ENCODE measurements around the gene SNHG17. TPM values are rescaled to one million over a fixed set of nuclear protein-coding genes. Genes with fewer than 3 reads are reported as not detected.
"Not testable (repeated sequence)": the region's sequence is repeated elsewhere in the genome, so short reads cannot be mapped to it uniquely, and the experiment has no call there.

Gene SNHG17
- total and polyA plus RNA-seq, 2 donors from 2014 or later = 19.7 to 33.2 TPM

DNA sequence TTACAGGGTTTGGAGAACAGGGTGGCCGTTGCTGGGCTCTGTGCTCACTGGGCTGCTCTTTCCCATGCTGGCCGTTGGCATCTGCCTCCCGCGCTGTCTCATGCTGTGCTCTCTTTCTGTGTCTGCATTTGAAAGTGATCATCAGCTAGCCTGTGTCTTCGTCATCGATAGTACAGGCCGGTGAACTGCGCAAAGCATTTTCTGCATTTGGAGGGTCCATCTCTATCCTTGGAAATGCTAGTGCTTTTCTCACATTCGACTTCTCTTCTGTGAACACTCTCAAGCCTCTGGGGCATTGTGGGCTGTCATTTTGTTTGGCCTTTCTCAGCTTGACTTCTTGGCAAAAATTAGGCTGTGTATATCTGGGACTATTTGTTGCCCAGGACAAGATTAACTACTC is 6.8 kb upstream of the SNHG17 start:
- no peaks in the 10 kb centered on the region for H3K36me3 ChIP-seq (ENCODE audit: control insufficient read depth in 2 of 3, insufficient read depth in 3 of 3, low read length in 3 of 3)
- TF ChIP-seq, protein P1, sequence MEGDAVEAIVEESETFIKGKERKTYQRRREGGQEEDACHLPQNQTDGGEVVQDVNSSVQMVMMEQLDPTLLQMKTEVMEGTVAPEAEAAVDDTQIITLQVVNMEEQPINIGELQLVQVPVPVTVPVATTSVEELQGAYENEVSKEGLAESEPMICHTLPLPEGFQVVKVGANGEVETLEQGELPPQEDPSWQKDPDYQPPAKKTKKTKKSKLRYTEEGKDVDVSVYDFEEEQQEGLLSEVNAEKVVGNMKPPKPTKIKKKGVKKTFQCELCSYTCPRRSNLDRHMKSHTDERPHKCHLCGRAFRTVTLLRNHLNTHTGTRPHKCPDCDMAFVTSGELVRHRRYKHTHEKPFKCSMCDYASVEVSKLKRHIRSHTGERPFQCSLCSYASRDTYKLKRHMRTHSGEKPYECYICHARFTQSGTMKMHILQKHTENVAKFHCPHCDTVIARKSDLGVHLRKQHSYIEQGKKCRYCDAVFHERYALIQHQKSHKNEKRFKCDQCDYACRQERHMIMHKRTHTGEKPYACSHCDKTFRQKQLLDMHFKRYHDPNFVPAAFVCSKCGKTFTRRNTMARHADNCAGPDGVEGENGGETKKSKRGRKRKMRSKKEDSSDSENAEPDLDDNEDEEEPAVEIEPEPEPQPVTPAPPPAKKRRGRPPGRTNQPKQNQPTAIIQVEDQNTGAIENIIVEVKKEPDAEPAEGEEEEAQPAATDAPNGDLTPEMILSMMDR (IDR thresholded peaks at IDR 0.05; ENCODE audit: borderline replicate concordance, extremely low read depth, insufficient read depth) = no peak
- no peaks in the 10 kb centered on the region for H3K27me3 ChIP-seq (ENCODE audit: control insufficient read depth, insufficient read depth, low read length)
- intact Hi-C loops (cut with DNase I) = no loop called here
- no peak overlapping the region for H3K9ac ChIP-seq (ENCODE audit: low read length in 3 of 3)
- H3K9me3 ChIP-seq (ENCODE audit: control insufficient read depth in 2 of 3, insufficient read depth in 1 of 3, low read length in 3 of 3) = no peaks in the 10 kb centered on the region
- DNase-seq (no peak), FAIRE-seq (no peak)
- peaks cover 0 to 2% (median 0%) of the 10 kb centered on the region in 3 donors for H3K4me1 ChIP-seq (ENCODE audit: control insufficient read depth in 2 of 3, insufficient read depth in 2 of 3, low read depth in 1 of 3, low read length in 3 of 3)
- no peak overlapping the region for H3K4me3 ChIP-seq (ENCODE audit: low read length in 3 of 3)
- H3K27ac ChIP-seq (ENCODE audit: low read depth in 2 of 2, low read length in 2 of 2) = no peak overlapping the region

DNA sequence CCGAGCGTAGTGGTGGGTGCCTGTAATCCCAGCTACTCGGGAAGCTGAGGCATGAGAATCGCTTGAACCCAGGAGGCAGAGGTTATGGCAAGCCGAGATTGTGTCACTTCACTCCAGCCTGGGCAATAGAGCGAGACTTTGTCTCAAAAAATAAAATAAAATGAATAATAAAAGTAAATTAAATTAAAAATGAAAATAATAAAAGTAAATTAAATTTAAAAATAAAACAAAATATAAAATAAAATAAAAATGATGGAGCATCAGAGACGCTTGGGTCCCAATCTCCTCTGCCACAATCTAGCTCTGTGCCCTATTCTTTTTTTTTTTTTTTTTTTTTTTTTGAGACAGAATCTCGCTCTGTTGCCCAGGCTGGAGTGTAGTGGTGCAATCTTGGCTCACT is 6.0 kb upstream of the SNHG17 start:
- FAIRE-seq; H3K4me1 ChIP-seq (ENCODE audit: control insufficient read depth in 2 of 3, insufficient read depth in 2 of 3, low read depth in 1 of 3, low read length in 3 of 3); H3K27me3 ChIP-seq (ENCODE audit: control insufficient read depth, insufficient read depth, low read length); H3K9me3 ChIP-seq (ENCODE audit: control insufficient read depth in 2 of 3, insufficient read depth in 1 of 3, low read length in 3 of 3); H3K27ac ChIP-seq (ENCODE audit: low read depth in 2 of 2, low read length in 2 of 2); H3K4me3 ChIP-seq (ENCODE audit: low read length in 3 of 3); DNase-seq; H3K36me3 ChIP-seq (ENCODE audit: control insufficient read depth in 2 of 3, insufficient read depth in 3 of 3, low read length in 3 of 3); intact Hi-C loops (cut with DNase I); H3K9ac ChIP-seq (ENCODE audit: low read length in 3 of 3): not testable (repeated sequence)

GRCh38 chr20:38437796-38438195 is 2.7 kb upstream of the SNHG17 start:
- no peaks in the 10 kb centered on the region for H3K27me3 ChIP-seq (ENCODE audit: control insufficient read depth, insufficient read depth, low read length)
- no peak overlapping the region for H3K27ac ChIP-seq (ENCODE audit: low read depth in 2 of 2, low read length in 2 of 2)
- H3K9ac ChIP-seq (ENCODE audit: low read length in 3 of 3) = no peak overlapping the region
- no peaks in the 10 kb centered on the region for H3K9me3 ChIP-seq (ENCODE audit: control insufficient read depth in 2 of 3, insufficient read depth in 1 of 3, low read length in 3 of 3)
- H3K4me1 ChIP-seq (ENCODE audit: control insufficient read depth in 2 of 3, insufficient read depth in 2 of 3, low read depth in 1 of 3, low read length in 3 of 3) = peaks cover 0 to 3% (median 0%) of the 10 kb centered on the region in 3 donors
- FAIRE-seq = no peak
- TF ChIP-seq, protein P1 (IDR thresholded peaks at IDR 0.05; ENCODE audit: borderline replicate concordance, extremely low read depth, insufficient read depth) = no peak
- H3K4me3 ChIP-seq (ENCODE audit: low read length in 3 of 3) = no peak overlapping the region
- no peak for DNase-seq
- peaks cover 0 to 8% (median under 1%) of the 10 kb centered on the region in 3 donors for H3K36me3 ChIP-seq (ENCODE audit: control insufficient read depth in 2 of 3, insufficient read depth in 3 of 3, low read length in 3 of 3)
- intact Hi-C loops (cut with DNase I) = no loop called here

DNA sequence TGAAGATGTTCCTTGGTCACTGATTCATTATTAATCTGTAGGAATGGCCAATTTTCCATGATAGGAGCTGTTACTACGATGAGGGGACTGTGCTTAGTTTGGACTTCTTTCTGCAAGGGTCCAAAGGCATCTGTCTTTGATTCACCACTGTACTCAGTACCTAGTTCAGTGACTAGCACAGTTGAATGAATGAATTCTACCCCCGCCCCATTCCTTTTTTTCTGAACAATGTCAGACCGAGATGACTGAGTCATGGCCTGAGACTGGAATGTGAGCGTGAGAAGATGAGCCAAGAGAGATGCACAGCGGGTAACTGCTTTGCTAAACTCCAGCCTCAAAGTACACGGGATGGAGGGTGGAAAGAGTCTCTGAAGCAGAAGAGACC is 419 bp upstream of the SNHG17 start:
- peak overlapping the region in 1 of 3 donors; percentile 89 for H3K4me3 ChIP-seq (ENCODE audit: low read length in 3 of 3)
- H3K27ac ChIP-seq (ENCODE audit: low read depth in 2 of 2, low read length in 2 of 2) = no peak overlapping the region
- no peak for FAIRE-seq

More for the DNA sequence above, 419 bp upstream of the SNHG17 start:
- Histone ChIP-seq H3K9me3 (ENCODE audit: control insufficient read depth in 2 of 3, insufficient read depth in 1 of 3, low read length in 3 of 3) (peaks cover 0 to 3% (median 0%) of the 10 kb centered on the region in 3 donors), H3K36me3 (ENCODE audit: control insufficient read depth in 2 of 3, insufficient read depth in 3 of 3, low read length in 3 of 3) (peaks cover 4 to 29% (median 13%) of the 10 kb centered on the region in 3 donors), H3K27me3 (ENCODE audit: control insufficient read depth, insufficient read depth, low read length) (no peaks in the 10 kb centered on the region), H3K4me1 (ENCODE audit: control insufficient read depth in 2 of 3, insufficient read depth in 2 of 3, low read depth in 1 of 3, low read length in 3 of 3) (peaks cover 0 to 3% (median 0%) of the 10 kb centered on the region in 3 donors), H3K9ac (ENCODE audit: low read length in 3 of 3) (no peak overlapping the region)
- intact Hi-C loops (cut with DNase I) = no loop called here
- no peak for DNase-seq
- TF ChIP-seq, protein P1 (IDR thresholded peaks at IDR 0.05; ENCODE audit: borderline replicate concordance, extremely low read depth, insufficient read depth) = no peak
